AG04449 (cell line): ENCODE data around the gene ZC2HC1B.

Experiments used
- CTCF ChIA-PET: fragments of 350-600 bp; formaldehyde crosslinking; extraction: SDS; loops from one replicate; lab custom pipeline; 2021; ENCODE audit warnings: antibody characterized with exemption; lab: Yijun Ruan, JAX
- POLR2A ChIA-PET: fragments of 400-600, 350-600 bp; formaldehyde crosslinking; extraction: SDS; loops from one replicate; lab custom pipeline; 2020; ENCODE audit warnings: antibody characterized with exemption, inconsistent platforms; lab: Yijun Ruan, JAX
- DNase-seq: peaks from one replicate; pipeline ENCODE4 v3.0.0-alpha.2; 2010; ENCODE audit warnings: low read depth, low spot score
- H3K4me3 ChIP-seq: 2 replicates; pipeline ENCODE4 v1.5.1; 2011; ENCODE audit warnings: low read depth, mild to moderate bottlenecking, control low read depth, low read length
- CTCF ChIP-seq: IDR thresholded peaks from one replicate; pipeline ENCODE4 v1.5.1; 2011; ENCODE audit warnings: mild to moderate bottlenecking, moderate library complexity, low read length, control low read depth, inconsistent platforms; ENCODE audit not compliant: insufficient read depth; ENCODE audit errors: missing control alignments

The ZC2HC1B gene

GRCh38 chr6:143974089-143974488, 109.8 kb downstream of the ZC2HC1B start:
- no peak overlapping the region for H3K4me3 ChIP-seq

GRCh38 chr6:143976806-143977349, 112.6 kb downstream of the ZC2HC1B start:
- no peak for DNase-seq
- CTCF ChIA-PET: no interaction called here

More at GRCh38 chr6:143974089-143974488, 109.8 kb downstream of the ZC2HC1B start:
- TF ChIP-seq CTCF: no peak
- no peak for DNase-seq
- ChIA-PET POLR2A (no interaction called here), CTCF (no interaction called here)

GRCh38 chr6:143980921-143981320, 116.6 kb downstream of the ZC2HC1B start:
- ChIA-PET CTCF (interaction anchor here (1.3 kb wide), 1 partner anchor 10 kb away, joined by 3 read pairs; no protein-coding TSS in a partner anchor), POLR2A (no interaction called here)
- TF ChIP-seq CTCF: no peak
- no peak overlapping the region for H3K4me3 ChIP-seq
- no peak for DNase-seq

More at GRCh38 chr6:143976806-143977349, 112.6 kb downstream of the ZC2HC1B start:
- no peak overlapping the region for H3K4me3 ChIP-seq
- no peak for TF ChIP-seq CTCF
- POLR2A ChIA-PET: no interaction called here

GRCh38 chr6:143982968-143983367, 118.7 kb downstream of the ZC2HC1B start:
- no peak overlapping the region for H3K4me3 ChIP-seq
- no peak for TF ChIP-seq CTCF
- DNase-seq: no peak
- ChIA-PET CTCF (no interaction called here), POLR2A (no interaction called here)

GRCh38 chr6:143984666-143985065, 120.4 kb downstream of the ZC2HC1B start:
- no peak overlapping the region for H3K4me3 ChIP-seq
- ChIA-PET CTCF (no interaction called here), POLR2A (no interaction called here)
- no peak for TF ChIP-seq CTCF
- DNase-seq: no peak

GRCh38 chr6:143986463-143987065, 122.3 kb downstream of the ZC2HC1B start:
- ChIA-PET POLR2A (no interaction called here), CTCF (interaction anchor here (0.9 to 1.2 kb wide), 4 partner anchors 13 to 47 kb away, joined by 3 read pairs; no protein-coding TSS in a partner anchor)
- no peak overlapping the region for H3K4me3 ChIP-seq
- DNase-seq: no peak
- TF ChIP-seq CTCF: no peak
